HG03175 (cell line): Measurements from ENCODE around the gene GOSR1.
"Not testable (repeated sequence)": the region's sequence is repeated elsewhere in the genome, so short reads cannot be mapped to it uniquely, and the experiment has no call there.

ENCODE experiments used
- ATAC-seq: cut with Tn5 transposase; IDR thresholded peaks from one replicate; pipeline ENCODE4 v1.9.1; 2021; ENCODE audit warnings: mild to moderate bottlenecking, moderate library complexity; ENCODE audit not compliant: unreplicated experiment

The GOSR1 gene

DNA sequence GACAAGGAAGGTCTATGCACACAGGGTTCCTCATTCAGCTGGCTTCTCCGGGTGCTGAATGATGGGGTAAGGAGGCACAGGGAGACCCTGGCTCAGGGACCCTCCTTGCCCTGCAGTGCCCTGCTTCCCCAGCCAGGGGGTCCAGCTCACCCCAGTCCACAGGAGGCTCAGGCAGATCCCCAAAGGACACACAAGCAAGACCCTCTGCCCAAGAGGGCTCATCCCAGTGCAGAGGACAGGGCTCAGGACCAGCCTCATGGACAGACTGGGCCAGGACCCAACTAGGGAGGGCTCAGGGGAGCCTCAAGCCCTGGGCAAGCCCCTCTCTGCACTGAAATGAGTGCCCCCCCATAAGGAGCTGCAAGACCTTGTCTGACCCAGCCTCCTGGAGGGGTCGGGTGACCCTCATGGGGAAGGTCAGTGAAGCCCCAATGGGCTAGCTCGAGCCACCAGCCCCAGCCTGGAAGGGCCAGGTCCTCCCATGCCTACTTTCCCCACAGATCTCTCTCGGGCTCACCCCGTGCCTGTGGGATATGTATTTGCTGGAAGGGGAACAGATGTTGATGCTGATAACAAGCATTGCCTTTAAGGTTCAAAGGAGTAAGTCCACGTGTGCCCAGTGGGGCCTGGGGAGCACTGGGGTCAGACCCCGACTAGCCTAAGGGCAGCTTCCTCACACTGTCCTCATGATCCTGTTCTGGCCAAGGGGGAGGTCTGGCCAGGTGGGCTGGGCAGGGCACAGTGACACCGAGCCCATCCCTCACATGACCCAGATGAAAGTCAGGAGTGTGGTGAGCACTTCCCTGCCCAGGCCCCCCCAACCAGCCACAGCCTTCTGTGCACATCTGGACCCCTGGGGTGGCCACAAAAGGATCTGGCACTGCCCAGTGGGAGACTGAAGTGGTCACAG is 83.2 kb downstream of the GOSR1 start:
- ATAC-seq, result not testable (repeated sequence)

DNA sequence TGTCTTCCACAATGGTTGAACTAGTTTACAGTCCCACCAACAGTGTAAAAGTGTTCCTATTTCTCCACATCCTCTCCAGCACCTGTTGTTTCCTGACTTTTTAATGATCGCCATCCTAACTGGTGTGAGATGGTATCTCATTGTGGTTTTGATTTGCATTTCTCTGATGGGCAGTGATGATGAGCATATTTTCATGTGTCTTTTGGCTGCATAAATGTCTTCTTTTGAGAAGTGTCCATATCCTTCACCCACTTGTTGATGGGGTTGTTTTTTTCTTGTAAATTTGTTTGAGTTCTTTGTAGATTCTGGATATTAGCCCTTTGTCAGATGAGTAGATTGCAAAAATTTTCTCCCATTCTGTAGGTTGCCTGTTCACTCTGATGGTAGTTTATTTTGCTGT is 84.6 kb downstream of the GOSR1 start:
- ATAC-seq, result not testable (repeated sequence)

DNA sequence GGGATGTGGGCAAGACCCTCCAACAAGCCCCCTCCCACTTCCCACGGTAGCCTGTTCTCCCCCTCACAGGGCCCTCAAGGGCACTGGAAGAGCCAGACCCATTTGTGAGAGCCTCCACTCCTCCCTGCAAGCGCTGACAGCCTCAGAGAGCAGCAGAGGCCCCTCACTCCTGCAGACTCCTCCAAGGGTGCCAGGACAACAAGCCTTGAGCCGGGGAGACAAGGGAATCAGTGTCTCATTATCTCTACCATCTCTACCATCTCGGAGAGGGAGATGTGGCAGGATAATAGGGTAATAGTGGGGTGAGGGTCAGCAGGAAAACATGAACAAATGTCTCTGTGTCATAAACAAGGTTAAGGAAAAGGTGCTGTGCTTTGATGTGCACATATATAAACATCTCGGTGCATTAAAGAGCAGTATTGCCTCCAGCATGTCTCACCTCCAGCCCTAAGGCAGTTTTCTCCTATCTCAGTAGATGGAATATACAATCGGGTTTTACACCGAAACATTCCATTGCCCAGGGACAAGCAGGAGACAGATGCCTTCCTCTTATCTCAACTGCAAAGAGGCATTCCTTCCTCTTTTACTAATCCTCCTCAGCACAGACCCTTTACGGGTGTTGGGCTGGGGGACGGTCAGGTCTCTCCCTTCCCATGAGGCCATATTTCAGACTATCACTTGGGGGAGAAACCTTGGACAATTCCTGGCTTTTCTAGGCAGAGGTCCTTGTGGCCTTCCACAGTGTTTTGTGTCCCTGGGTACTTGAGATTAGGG is 86.1 kb downstream of the GOSR1 start:
- ATAC-seq, result not testable (repeated sequence)

DNA sequence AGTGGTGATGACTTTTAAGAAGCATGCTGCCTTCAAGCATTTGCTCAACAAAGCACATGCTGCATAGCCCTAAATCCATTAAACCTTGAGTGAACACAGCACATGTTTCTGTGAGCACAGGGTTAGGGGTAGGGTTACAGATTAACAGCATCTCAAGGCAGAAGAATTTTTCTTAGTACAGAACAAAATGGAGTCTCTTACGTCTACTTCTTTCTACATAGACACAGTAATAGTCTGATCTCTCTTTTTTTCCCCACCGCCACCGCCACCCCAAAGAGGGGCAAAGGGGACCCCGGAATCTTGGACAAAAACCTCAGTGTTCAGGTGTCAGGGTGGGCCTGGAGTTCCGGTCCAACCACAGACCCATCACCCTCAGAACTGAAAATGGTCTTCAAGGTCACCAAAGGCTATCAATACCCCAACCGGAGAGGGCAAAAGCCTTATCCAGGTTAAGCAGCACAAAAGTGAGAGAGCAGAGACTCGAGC is 86.7 kb downstream of the GOSR1 start:
- ATAC-seq, result not testable (repeated sequence)

DNA sequence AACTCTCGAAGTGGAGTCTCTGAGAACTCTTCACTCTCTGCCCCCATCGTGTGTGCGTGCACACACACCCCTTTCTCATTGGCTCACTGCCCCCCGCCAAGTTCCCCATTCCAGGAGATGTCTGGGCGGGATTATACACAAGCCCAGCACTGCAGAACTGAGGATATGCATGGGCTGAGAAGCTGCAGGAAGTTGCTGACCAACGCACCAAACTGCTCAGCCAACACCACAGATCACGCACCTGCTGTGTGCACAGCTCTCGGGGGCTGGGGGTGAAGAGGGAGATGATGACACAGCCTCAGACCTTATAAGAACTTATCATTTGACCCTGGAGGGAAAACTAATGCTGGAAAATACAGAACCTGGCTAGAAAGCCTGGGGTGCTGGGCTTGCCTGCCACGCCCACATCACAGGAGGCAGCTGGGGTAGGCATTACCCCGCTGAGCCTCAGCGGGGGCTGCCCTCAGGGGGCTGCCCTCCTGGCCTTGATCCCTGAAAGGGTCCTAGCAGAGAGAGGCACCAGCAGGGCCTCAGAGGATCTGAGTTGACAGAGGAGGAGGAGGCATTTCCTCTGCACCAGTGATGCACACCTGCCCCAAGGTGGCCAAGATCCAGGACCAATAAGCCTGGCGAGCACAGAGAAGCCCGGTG is 87.3 kb downstream of the GOSR1 start:
- not testable (repeated sequence) for ATAC-seq

DNA sequence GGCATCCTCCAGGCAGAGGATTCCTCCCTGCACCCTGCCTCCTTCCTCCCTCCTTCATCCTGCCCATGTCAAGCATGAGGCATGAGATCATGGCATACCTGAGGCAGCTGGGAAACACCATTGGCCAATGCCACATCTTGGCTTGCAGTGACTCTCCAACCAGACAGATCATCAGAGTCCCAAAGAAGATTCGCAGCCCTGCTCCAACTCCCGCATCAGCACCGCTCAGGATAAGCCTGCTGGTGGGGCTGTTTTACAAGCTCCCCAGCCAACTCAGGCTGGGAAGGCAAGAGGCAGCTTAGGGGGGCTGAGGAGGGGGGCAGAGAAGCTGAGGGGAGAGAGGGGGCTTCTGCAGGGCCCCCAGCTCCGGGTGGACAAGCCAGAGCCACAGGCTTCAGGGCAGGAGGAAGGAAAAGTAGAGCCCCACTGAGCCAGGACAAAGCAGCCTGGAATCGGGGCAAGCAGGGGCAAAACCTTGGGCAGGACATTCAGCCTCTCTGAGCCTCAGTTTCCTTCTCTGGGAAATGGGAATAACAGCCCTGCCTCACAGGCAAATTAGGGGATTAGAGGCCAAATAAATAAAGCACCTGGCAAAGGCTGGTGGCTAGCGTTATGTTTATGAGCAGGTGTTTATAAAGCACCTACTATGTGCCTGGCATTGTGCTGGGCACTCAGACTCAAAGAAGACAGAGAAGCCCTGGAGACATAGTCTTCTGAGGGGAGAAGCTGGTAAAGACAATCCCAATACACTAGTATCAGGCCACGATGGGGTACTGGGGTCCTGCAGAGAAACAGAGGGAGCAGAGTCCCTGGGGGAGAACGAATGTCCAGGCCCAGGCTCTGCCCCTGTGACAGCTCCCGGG is 88.1 kb downstream of the GOSR1 start:
- ATAC-seq, result no peak

DNA sequence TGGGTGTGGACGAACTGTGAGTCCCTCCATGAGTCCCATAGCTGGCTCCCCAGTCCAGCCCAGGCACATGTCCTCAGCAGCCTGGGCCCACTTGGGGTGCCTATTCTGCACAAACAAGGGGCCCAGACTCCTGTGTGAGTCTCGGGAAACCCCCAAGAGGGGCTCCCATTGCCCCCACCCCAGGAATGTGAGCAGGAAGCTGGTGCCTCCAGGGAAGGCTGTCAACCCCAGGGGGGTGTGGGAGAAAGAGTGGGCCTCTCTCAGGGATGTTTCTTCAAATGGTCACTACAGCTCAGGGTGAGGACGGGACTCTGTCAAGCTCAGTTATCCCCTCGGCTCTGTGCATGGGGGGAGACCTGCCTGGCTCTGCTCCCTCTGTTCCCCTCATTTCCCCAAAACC is 88.9 kb downstream of the GOSR1 start:
- not testable (repeated sequence) for ATAC-seq

DNA sequence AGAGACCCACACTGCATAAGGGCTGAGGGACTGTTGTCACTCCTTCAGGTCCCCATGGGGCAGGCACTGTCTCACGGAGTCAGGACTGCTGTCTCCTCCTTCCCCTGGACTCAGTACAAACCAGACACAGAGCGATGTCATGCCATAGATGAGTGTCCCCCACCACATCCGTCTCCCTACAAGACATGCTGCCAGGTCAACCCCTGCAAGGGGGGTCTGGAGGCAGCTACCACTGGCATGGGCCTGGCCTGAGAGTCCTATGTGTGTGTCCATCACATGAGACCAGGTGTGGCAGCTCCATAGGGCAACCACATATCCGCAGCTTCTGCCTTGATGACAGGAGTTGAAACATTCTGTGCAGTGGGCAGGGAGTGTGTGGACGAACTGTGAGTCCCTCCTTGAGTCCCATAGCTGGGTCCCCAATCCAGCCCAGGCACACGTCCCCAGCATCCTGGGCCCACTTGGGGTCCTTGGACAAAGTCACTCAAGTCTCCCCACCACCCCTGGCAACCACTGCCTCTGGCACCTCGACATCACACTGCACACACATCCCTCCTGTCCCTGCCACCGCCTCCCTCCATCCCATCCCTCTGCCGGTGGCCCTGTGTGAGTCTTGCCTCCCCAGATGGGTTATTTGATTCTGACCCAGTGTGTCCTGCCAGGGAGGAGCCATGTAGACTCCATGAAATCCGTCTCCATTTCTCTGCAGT is 89.5 kb downstream of the GOSR1 start:
- ATAC-seq, result not testable (repeated sequence)

DNA sequence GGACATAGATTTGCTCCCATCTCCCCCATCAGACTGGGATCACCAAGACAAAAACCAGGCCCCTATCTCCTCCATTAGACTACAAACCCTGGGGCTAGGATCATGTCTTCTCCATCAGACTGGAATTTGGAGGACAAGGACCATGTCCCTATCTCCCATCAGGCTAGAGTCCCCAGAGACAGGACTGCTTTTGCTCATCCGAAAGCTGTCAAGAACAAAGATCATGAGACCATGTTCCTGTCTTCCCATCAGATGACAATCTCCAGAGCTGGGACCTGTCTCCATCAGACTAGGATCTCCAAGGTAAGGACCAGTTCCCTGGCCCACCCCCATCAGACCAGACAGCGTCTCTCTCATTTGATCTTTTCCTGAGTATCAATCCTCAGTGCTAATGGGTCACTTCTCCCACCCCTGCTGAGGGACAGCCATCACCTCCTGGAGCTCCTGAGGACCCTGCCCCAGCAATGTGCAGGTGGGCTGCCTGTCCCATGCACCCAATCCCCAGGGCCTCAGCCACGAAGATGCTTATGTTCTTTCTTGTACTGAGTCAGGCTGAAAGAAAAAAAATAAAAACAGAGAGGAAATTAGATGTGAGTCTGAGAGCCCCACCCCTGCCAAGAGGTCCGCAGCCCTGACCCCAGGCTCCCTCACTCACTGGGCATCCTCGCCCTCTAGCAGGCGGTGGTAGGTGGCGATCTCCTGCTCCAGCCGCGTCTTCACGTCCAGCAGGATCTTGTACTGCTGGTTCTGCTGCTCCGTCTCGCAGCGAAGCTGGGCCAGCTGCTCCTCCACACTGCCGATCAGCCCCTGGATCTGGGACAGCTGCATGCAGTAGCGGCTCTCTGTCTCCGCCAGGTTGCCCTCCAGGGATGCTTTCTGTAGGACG is 90.3 kb downstream of the GOSR1 start:
- no peak for ATAC-seq

DNA sequence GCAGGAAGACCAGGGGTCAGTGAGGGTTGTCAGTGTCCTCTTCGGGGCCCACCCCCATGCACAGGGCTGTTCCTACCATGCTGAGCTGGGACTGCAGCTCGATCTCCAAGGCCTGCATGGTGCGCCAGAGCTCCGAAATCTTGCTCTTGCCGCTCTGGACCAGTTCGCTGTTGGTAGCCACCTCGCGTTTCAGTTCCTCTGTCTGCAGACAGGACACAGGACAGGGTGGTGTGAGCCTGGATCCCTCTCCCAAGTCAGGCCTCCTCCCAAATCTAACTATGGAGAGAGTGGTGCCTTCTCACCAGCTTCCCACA is 90.9 kb downstream of the GOSR1 start:
- ATAC-seq, result no peak

DNA sequence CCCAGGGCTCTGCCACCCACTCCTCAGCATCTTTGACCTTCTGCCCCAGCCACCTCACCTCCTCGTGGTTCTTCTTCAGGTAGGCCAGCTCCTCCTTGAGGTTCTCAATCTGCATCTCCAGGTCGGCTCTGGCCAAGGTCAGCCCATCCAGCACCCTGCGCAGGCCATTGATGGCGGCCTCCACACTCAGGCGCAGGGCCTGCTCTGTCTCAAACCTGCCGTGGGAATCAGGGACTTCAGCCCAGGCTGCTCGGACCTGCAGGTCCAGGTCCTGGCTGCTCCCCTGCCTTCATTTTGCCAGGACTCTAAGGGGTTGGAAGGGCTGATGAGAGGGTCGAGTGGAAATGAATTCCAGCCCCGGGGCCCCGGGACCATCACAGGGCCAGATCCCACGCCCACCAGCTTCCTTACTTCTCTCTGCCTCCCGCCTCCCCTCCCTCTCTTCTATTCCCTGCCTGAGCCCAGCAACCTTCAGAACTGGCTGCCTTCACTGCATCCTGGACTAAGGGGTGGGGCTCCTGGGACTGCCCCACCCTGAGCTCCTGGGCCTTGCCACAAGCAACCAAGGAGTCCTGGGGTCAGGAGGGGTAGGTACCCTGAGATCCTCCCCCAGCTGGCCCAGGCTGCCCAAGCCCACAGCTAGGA is 92.4 kb downstream of the GOSR1 start:
- not testable (repeated sequence) for ATAC-seq

DNA sequence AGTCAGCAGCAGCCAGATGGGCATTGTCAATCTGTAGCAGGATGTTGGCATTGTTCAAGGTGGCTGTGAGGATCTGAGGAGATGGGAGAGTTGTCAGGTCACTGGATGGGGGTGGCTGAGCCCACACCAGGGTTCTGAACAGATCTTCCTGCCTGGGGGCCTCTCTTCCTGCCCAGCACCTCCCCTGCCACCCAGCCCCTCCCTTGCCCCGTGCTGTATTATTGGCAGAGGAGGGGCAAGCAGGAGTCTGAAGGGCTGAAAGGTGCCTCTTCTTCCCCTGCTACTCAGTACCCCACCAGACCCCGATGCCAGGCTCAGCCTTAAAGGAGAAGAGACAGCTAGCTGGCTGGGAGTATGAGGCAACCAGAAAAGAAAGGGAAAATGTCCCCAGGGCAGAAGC is 93.0 kb downstream of the GOSR1 start:
- no peak for ATAC-seq

DNA sequence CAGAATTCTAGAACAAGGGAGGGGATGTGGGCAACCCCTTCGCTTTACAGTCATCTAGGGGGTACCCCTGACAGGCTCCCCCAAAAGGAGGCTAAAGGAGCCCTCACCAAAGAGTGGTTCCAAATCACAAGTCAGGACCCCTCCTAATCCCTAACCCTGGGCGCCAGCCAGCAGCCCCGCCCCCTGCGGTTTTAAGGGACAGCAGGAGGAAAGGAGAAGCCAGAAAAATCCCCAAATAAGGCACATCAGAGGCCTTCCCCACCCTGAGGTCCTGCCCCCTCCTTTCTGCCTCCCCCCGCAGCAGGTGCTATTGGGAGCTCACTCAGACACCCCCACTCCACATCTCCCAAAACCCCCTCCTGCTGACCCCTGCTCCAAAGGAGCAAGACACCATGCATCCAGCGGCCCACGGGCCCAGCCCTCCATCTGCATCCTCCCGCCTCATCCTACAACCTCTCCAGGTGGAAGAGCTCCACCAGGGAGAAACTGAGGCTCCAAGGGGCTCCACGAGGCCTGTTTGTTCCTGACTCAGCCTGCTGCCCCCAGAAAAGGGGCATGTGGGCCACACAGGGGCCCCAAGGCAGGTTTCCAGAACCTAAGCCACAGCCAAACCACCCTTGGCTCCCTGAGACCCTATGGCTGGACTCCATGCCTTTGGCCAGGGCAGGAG is 93.5 kb downstream of the GOSR1 start:
- no peak for ATAC-seq

DNA sequence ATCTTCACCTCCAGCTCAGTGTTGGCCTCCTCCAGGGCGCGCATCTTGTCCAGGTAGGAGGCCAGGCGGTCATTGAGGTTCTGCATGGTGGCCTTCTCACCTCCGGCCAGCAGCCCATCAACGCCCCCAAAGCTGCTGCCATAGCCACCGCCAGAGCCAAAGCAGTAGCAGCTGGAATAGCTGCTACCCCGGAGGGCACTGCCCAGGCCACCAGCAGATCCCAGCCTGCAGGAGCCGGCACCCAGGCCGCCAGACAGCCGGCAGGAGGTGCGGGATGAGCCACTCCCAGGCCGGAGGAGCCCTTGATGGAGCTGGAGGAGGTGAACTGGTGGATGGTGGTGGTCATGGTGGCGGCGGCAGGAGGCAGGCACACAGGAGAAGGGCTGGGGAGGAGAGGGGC is 94.2 kb downstream of the GOSR1 start:
- not testable (repeated sequence) for ATAC-seq

DNA sequence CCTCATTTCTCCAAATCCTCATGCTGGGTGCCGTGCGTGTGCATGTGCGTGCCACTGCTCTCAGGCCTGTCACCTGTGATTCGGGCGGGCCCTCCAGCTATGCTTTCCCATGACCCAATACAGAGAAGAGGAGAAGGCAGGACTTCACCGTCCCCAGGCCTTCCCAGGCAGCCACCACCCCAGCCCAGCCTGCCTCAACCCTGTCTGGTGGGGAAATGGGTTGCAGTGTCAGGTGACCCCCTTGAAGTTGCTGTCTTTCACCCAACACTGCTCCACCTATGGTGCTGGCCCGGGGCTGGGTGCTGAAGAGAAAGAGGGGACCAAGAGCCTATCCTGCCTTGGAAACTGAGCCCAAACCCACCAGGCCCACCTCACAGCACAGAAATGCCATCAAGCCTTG is 94.7 kb downstream of the GOSR1 start:
- no peak for ATAC-seq

DNA sequence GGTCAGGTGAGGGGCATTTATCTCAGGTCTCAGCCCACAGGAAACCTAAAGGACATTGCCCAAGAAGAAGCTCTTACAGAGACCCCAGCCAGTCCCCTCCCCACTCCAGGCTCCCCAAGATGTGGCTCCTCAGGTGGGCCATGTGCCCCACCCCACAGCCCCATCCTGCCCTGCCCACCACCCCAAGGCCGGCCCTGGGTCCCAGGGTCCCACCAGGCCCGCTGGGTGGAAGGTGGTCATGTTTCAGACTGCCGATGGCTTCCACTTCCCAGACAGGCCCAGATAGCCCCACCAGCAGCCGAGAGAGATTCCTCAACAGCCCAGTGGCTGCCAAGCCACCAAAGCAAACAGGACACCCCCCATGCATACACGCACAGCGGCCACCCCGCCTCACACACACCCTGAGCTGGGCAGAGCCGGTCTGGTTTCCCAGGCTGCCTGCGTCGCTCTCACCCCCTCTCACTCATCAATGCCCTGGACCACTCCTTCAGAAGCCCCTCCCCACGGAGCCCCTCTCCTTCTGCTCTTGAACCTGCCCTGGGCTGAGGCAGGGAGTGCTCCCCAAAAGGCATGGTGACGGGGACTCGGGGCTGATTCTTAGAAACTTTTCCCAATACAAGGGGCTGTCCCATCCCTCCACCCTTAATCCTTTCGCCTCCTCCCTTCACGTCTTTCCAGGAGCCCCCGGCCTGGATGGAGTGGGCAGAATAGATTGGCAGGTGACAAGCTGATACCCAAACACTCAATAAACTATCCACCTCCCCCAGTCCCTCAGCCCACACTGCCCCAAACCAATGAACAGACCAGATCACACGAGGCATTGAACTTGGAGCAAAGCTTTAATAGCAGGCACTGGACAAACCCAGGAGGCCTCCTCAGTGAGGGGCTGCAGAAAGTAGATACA is 95.7 kb downstream of the GOSR1 start:
- not testable (repeated sequence) for ATAC-seq
